Measurements from ENCODE around the gene BTN2A1. TPM values are rescaled to one million over a fixed set of nuclear protein-coding genes. Genes with fewer than 3 reads are reported as not detected.

Gene BTN2A1
- polyA plus RNA-seq, 1 of the 3 experiments (the other 2 are of a cell fraction): 21.2 TPM

GRCh38 chr6:26445934-26446667, 11.7 kb upstream of the BTN2A1 start:
- H2AFZ ChIP-seq (ENCODE audit: low read depth): no peak overlapping the region
- H3F3A ChIP-seq (replicated peaks; ENCODE audit: insufficient read depth): no peaks in the 10 kb centered on the region
- H3K9me2 ChIP-seq: no peaks in the 10 kb centered on the region
- no peaks in the 10 kb centered on the region for H3K79me2 ChIP-seq (ENCODE audit: insufficient read depth)
- no peak for DNase-seq
- H3K4me1 ChIP-seq (ENCODE audit: control insufficient read depth in 1 of 2, insufficient read depth in 2 of 2, low read depth in 1 of 2, low read length in 1 of 2): peaks cover 0 to 7% of the 10 kb centered on the region in 2 experiments; a peak in 2 of 4 replicates
- H3K4me3 ChIP-seq (ENCODE audit: low read depth in 2 of 2, low read length in 1 of 2): no peak overlapping the region
- CTCF ChIA-PET: no interaction called here
- H3K27me3 ChIP-seq (ENCODE audit: insufficient read depth): no peaks in the 10 kb centered on the region
- no peak overlapping the region for H3K9ac ChIP-seq
- H3K9me3 ChIP-seq: no peaks in the 10 kb centered on the region
- TF ChIP-seq EP300 (IDR thresholded peaks at IDR 0.05; ENCODE audit: borderline replicate concordance in 1 of 2, low read depth in 1 of 2, low read length in 1 of 2) (no peak), TEAD4 (IDR thresholded peaks at IDR 0.05; ENCODE audit: borderline replicate concordance, insufficient read depth) (no peak), NFIC (IDR thresholded peaks at IDR 0.05; ENCODE audit: borderline replicate concordance) (no peak), RAD21 (IDR thresholded peaks at IDR 0.05; ENCODE audit: low read length) (no peak), ELF1 (IDR thresholded peaks at IDR 0.05) (no peak), JUND (IDR thresholded peaks at IDR 0.05) (no peak), REST (IDR thresholded peaks at IDR 0.05; ENCODE audit: low read depth, low read length) (no peak), USF2 (IDR thresholded peaks at IDR 0.05; ENCODE audit: borderline replicate concordance, low read depth, low read length) (no peak), CHD2 (IDR thresholded peaks at IDR 0.05; ENCODE audit: low read length, partially characterized antibody) (no peak), POLR2AphosphoS5 (IDR thresholded peaks at IDR 0.05; ENCODE audit: low read depth, low read length) (no peak), EZH2phosphoT487 (IDR thresholded peaks at IDR 0.05; ENCODE audit: borderline replicate concordance, low read depth) (no peak)
- TF ChIP-seq, protein P1, sequence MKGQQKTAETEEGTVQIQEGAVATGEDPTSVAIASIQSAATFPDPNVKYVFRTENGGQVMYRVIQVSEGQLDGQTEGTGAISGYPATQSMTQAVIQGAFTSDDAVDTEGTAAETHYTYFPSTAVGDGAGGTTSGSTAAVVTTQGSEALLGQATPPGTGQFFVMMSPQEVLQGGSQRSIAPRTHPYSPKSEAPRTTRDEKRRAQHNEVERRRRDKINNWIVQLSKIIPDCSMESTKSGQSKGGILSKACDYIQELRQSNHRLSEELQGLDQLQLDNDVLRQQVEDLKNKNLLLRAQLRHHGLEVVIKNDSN (IDR thresholded peaks at IDR 0.05; ENCODE audit: borderline replicate concordance, low read depth): no peak
- TF ChIP-seq, protein P2, sequence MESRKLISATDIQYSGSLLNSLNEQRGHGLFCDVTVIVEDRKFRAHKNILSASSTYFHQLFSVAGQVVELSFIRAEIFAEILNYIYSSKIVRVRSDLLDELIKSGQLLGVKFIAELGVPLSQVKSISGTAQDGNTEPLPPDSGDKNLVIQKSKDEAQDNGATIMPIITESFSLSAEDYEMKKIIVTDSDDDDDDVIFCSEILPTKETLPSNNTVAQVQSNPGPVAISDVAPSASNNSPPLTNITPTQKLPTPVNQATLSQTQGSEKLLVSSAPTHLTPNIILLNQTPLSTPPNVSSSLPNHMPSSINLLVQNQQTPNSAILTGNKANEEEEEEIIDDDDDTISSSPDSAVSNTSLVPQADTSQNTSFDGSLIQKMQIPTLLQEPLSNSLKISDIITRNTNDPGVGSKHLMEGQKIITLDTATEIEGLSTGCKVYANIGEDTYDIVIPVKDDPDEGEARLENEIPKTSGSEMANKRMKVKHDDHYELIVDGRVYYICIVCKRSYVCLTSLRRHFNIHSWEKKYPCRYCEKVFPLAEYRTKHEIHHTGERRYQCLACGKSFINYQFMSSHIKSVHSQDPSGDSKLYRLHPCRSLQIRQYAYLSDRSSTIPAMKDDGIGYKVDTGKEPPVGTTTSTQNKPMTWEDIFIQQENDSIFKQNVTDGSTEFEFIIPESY (IDR thresholded peaks at IDR 0.05; ENCODE audit: borderline replicate concordance, low read depth): no peak
- TF ChIP-seq, protein P3, sequence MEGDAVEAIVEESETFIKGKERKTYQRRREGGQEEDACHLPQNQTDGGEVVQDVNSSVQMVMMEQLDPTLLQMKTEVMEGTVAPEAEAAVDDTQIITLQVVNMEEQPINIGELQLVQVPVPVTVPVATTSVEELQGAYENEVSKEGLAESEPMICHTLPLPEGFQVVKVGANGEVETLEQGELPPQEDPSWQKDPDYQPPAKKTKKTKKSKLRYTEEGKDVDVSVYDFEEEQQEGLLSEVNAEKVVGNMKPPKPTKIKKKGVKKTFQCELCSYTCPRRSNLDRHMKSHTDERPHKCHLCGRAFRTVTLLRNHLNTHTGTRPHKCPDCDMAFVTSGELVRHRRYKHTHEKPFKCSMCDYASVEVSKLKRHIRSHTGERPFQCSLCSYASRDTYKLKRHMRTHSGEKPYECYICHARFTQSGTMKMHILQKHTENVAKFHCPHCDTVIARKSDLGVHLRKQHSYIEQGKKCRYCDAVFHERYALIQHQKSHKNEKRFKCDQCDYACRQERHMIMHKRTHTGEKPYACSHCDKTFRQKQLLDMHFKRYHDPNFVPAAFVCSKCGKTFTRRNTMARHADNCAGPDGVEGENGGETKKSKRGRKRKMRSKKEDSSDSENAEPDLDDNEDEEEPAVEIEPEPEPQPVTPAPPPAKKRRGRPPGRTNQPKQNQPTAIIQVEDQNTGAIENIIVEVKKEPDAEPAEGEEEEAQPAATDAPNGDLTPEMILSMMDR (IDR thresholded peaks at IDR 0.05): no peak
- peaks cover 0 to 9% of the 10 kb centered on the region in 2 experiments for H3K36me3 ChIP-seq (replicated peaks in 1 of 2; ENCODE audit: control insufficient read depth in 1 of 2, insufficient read depth in 2 of 2, low read length in 1 of 2)
- H4K20me1 ChIP-seq (ENCODE audit: insufficient read depth): no peaks in the 10 kb centered on the region
- WGBS (ENCODE audit: low lambda C conversion rate): 67% methylated on average over 4 of the region's 5 CpGs
- POLR2A ChIA-PET: interaction anchor here (0.6 kb wide), 1 partner anchor 54 kb away, joined by 3 read pairs; no protein-coding TSS in a partner anchor
- no peak overlapping the region for H3K27ac ChIP-seq (ENCODE audit: low read depth in 2 of 2, low read length in 1 of 2)
- H3K4me2 ChIP-seq: no peak overlapping the region
